CD4-positive, alpha-beta T cell treated with Interferon alpha-2 for 1 hour (primary cell): ENCODE results near the gene PIM3.

Source experiments
- DNase-seq, 2 donors: peaks; one replicate each; pipeline ENCODE4 v3.0.0-alpha.2; 2020 to 2022

The PIM3 gene

GRCh38 chr22:50008151-50009040, 47.8 kb downstream of the PIM3 start:
- DNase-seq, result no peak

- DNase-seq, result no peak
Measured at GRCh38 chr22:50009251-50009650, 48.7 kb downstream of the PIM3 start.

DNA sequence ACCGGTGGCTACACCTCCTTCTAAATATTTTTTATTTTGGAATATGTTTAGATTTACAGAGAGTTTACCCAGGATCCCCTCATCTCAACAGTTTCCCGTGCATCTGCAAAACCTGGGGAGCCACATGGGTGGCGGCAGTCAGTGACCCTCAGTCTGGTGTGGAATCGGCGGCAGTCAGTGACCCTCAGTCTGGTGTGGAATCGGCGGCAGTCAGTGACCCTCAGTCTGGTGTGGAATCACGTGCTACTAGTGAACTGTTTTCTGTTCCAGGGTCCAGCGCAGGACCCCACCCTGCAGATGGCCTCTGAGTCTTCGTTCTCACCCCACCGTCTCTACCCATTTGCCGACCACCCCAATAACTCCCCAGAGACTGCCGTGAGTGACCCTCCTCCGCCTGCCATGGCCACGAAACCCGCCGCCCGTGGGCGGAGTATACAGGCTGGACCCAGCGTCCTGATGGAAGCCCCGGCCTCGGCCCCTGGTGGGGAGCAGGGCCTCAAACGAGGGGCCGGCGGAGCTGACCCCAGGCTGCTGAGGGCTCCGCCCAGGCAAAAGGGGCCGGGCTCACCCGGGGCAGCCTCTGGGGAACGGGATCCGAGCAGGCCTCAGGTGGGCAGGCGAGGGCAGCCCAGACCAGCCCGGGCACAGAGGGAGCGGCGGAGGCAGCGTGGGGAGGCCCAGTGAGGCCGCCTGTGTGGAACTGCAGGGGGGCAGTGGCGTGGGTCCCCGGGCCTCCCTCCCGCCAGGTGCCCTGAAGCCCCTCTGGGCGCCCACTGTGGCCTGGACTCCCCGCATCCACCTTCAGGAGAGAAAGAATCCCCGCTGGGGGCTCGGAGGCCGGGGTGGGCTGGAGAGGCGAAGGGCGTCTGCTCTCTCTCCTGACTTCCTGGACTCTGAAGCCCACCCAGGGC, 49.4 kb downstream of the PIM3 start:
- no peak for DNase-seq

DNA sequence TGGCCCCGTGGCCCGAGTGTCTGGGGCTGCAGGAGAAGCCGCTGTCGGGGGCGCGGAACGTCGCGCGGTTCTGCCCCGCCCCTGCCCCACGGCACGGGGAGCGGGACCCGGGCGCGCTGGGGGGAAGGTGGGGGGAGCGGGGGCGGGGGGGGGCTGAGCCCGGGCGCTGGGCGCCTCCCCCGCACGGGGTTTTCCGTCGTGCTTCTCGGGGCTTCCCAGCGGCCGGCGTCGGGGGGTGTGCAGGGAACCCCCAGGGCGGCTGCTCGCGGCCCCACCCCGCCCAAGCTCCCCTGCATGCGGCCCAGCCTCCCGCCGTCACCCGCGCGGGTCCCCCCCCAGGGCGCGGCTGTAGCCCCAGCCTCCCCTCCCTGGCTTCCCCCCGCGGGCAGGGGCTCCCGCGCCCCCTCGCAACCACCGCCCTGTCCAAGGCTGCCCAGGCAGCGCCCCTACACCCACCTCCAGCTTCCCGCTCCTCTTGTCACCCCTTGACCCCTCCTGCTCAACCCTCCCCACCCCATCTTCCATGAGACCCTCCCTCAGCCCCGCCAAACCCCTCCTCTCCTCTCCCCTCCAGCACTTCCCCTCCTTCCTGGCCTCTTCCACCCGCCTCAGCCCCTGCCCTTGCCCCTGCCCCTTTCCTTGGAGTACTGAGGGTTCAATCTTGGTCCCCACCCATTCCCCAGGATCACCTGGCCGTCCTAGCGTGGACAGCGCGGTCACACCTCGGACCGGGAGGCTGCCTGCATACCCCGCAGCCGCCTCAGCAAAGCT, 50.3 kb downstream of the PIM3 start:
- peak; percentile 74 to 79 for DNase-seq

GRCh38 chr22:50011447-50012210, 51.1 kb downstream of the PIM3 start:
- no peak for DNase-seq

GRCh38 chr22:50012211-50013181, 51.9 kb downstream of the PIM3 start, which contains the start of gene IL17REL:
TSS of gene IL17REL (minus strand) at chr22:50012765. CDS start at chr22:50012646, 119 bp downstream.
- no peak for DNase-seq
